Glutamatergic neuron (in vitro differentiated cells): ENCODE data around the gene TNFRSF14. TPM values are rescaled to one million over a fixed set of nuclear protein-coding genes. Genes with fewer than 3 reads are reported as not detected.

ENCODE experiments used
- DNase-seq: peaks from one replicate; pipeline ENCODE4 v3.0.0; 2022
- H3K27ac Mint-ChIP-seq: one replicate; pipeline ENCODE4 v1.8.0; 2020; ENCODE audit warnings: mild to moderate bottlenecking, mixed read lengths, inconsistent platforms; ENCODE audit not compliant: unreplicated experiment
- H3K27me3 Mint-ChIP-seq: one replicate; pipeline ENCODE4 v1.8.0; 2020; ENCODE audit warnings: mild to moderate bottlenecking, moderate library complexity, mixed read lengths, inconsistent platforms; ENCODE audit not compliant: unreplicated experiment
- H3K36me3 Mint-ChIP-seq: one replicate; pipeline ENCODE4 v1.8.0; 2020; ENCODE audit warnings: mild to moderate bottlenecking, mixed read lengths, inconsistent platforms; ENCODE audit not compliant: unreplicated experiment
- H3K4me1 Mint-ChIP-seq: one replicate; pipeline ENCODE4 v1.8.0; 2020; ENCODE audit warnings: mild to moderate bottlenecking, low read depth, mixed read lengths, inconsistent platforms; ENCODE audit not compliant: unreplicated experiment
- H3K4me3 Mint-ChIP-seq: one replicate; pipeline ENCODE4 v1.8.0; 2020; ENCODE audit warnings: mild to moderate bottlenecking, mixed read lengths, inconsistent platforms; ENCODE audit not compliant: unreplicated experiment
- H3K9me3 Mint-ChIP-seq: one replicate; pipeline ENCODE4 v1.8.0; 2020; ENCODE audit warnings: mild to moderate bottlenecking, moderate library complexity, mixed read lengths, inconsistent platforms; ENCODE audit not compliant: unreplicated experiment
- CTCF ChIP-seq: fragments of 200-600 bp; sonication (generic); IDR thresholded peaks from one replicate; pipeline ENCODE4 v1.5.0; 2021; ENCODE audit not compliant: partially characterized antibody, unreplicated experiment
- total RNA-seq: library from RNA; stranded (reverse); fragmentation: NEBNext Ultra II Directional; extraction: Animal tissue kit (Norgen Biotek cat#: 25700); gene quantifications from one replicate; pipeline ENCODE4 v1.2.1, GENCODE V29; 2021; ENCODE audit not compliant: unreplicated experiment

TNFRSF14 gene
- total RNA-seq, 1 donor from 2014 or later: 1.2 TPM

- Mint-ChIP-seq H3K9me3 (peaks cover 3% of the 10 kb centered on the region), H3K27ac (no peak overlapping the region), H3K27me3 (peaks cover 4% of the 10 kb centered on the region), H3K4me1 (peaks cover 8% of the 10 kb centered on the region), H3K4me3 (no peak overlapping the region), H3K36me3 (no peaks in the 10 kb centered on the region)
- no peak for TF ChIP-seq CTCF
- no peak for DNase-seq
Measured at GRCh38 chr1:2518528-2518927, 37.6 kb upstream of the TNFRSF14 start.

DNA sequence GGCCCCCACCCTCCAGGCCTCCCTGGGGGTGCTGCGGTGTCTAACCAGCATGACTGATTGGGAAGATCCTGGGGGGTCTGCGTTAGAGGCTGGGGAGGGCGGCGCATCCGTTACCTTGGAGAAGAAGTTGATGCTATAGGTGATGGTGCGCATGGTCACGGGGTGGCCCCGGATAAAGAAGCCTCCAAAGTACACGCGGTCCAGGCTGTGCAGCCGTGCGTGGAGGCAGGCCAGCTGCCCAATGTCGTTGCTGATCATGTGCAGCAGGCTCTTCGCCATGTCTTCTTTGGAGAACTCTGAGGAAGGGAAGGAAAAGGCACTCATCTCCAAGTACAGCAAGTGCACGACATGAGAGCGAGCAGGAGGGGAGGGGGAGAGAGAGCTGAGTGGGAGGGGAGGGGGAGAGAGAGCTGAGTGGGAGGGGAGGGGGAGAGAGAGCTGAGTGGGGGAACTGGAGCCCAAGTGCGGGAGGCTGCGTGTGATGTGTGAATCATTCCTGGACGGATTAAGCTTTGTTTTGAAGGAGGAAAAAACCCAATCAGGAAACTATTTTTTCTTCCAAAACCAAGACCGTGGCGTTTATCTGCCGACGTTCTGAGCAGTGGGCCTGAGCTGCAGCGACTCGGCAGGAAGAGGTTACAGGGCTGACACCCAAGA, 37.0 kb upstream of the TNFRSF14 start:
- no peak for DNase-seq
- peaks cover 4% of the 10 kb centered on the region for H3K27me3 Mint-ChIP-seq
- H3K27ac Mint-ChIP-seq: no peak overlapping the region
- H3K4me1 Mint-ChIP-seq: peaks cover 12% of the 10 kb centered on the region
- no peak for TF ChIP-seq CTCF
- no peak overlapping the region for H3K4me3 Mint-ChIP-seq
- H3K9me3 Mint-ChIP-seq: peaks cover 3% of the 10 kb centered on the region
- no peaks in the 10 kb centered on the region for H3K36me3 Mint-ChIP-seq

DNA sequence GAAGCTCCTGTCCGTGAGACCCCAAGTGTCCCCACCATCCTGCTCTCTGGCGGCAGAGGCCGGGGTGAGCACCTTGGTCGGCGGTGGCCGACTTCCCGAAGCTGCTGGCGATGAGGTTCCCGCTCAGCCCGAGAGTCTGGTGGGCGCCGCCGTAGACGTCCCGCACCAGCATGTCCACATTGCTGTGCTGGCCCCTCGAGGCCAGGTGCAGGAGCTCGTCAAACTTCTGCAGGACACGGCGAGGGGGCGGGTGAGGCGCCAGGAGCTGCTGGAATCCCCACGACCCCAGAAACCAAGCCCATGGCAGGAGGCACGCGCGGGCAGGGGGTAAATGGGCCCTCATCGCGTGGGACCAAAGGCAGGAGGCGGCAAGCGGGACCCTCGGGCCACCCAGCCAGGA, 36.4 kb upstream of the TNFRSF14 start:
- Mint-ChIP-seq H3K4me1 (peaks cover 17% of the 10 kb centered on the region), H3K27ac (no peak overlapping the region), H3K36me3 (no peaks in the 10 kb centered on the region), H3K27me3 (peaks cover 4% of the 10 kb centered on the region), H3K4me3 (no peak overlapping the region), H3K9me3 (peaks cover 3% of the 10 kb centered on the region)
- no peak for TF ChIP-seq CTCF
- no peak for DNase-seq

DNA sequence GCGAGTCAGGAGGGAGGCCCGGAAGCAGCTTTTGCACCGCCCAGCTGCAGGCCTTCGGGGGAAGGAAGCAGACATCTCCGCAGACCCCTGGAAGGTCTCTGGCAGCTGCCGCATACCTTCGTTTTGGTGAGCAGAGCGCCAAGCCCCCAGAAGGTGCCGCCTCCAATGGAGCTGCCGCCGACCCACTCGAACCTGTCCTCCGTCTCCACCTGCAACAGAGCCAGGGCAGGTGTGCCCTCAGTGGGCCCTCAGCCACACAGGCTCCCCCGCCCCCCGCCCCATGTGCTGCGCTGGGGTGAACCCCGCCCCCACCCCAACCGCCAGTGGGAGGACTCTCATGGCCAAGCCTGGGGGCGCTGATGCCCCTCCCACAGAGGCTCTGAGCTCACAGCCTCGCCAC, 36.0 kb upstream of the TNFRSF14 start:
- Mint-ChIP-seq H3K9me3 (peaks cover 4% of the 10 kb centered on the region), H3K36me3 (no peaks in the 10 kb centered on the region), H3K27me3 (peaks cover 4% of the 10 kb centered on the region), H3K4me1 (peaks cover 21% of the 10 kb centered on the region), H3K27ac (no peak overlapping the region), H3K4me3 (no peak overlapping the region)
- no peak for DNase-seq
- TF ChIP-seq CTCF: no peak

DNA sequence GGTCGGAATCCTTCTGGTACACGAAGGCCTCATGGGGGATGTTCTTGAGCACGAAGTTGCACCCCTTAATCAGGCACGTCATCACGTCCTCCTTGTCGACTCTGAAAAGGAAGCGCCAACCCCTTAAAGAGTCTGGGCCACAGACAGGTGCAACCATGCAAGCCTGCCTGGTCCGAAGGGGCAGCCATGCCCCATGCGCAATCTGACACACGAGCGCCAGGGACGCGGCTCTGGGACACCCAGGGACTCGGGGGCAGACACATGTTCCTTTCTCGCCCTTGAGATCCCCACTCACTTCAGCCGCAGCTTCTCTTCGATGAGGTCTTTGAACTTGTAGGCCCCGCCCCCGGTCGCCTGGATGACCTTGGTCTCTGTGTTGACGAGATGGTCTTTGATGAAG, 35.4 kb upstream of the TNFRSF14 start:
- Mint-ChIP-seq H3K27ac (no peak overlapping the region), H3K27me3 (peaks cover 3% of the 10 kb centered on the region), H3K4me1 (peaks cover 22% of the 10 kb centered on the region), H3K9me3 (peaks cover 7% of the 10 kb centered on the region), H3K36me3 (no peaks in the 10 kb centered on the region), H3K4me3 (no peak overlapping the region)
- no peak for DNase-seq
- no peak for TF ChIP-seq CTCF
